ENCODE results near the gene DELE1.

DELE1 gene

GRCh38 chr5:141879941-141880738 is 43.5 kb upstream of the DELE1 start:
- no peak overlapping the region for H3K4me3 ChIP-seq (ENCODE audit: low read depth, low read length)
- DNase-seq (ENCODE audit: low read depth), result no peak
- no peak for TF ChIP-seq CTCF (IDR thresholded peaks at IDR 0.05; ENCODE audit: low read depth, low read length)
- TF ChIP-seq POLR2A (IDR thresholded peaks at IDR 0.05; ENCODE audit: extremely low read depth, insufficient read length), result no peak
- TF ChIP-seq MAX (IDR thresholded peaks at IDR 0.05; ENCODE audit: low read depth, low read length), result no peak
- no peak for TF ChIP-seq MYC (IDR thresholded peaks at IDR 0.05; ENCODE audit: low read depth, low read length)

- no peak overlapping the region for H3K4me3 ChIP-seq (ENCODE audit: low read depth, low read length)
- DNase-seq (ENCODE audit: low read depth), result no peak
- TF ChIP-seq CTCF (IDR thresholded peaks at IDR 0.05; ENCODE audit: low read depth, low read length) (no peak), MAX (IDR thresholded peaks at IDR 0.05; ENCODE audit: low read depth, low read length) (no peak), POLR2A (IDR thresholded peaks at IDR 0.05; ENCODE audit: extremely low read depth, insufficient read length) (no peak), MYC (IDR thresholded peaks at IDR 0.05; ENCODE audit: low read depth, low read length) (no peak)
These were observed 42.5 kb upstream of the DELE1 start for GRCh38 chr5:141880961-141881801.

- no peak for DNase-seq (ENCODE audit: low read depth)
- no peak overlapping the region for H3K4me3 ChIP-seq (ENCODE audit: low read depth, low read length)
- no peak for TF ChIP-seq CTCF (IDR thresholded peaks at IDR 0.05; ENCODE audit: low read depth, low read length)
- no peak for TF ChIP-seq MAX (IDR thresholded peaks at IDR 0.05; ENCODE audit: low read depth, low read length)
- TF ChIP-seq POLR2A (IDR thresholded peaks at IDR 0.05; ENCODE audit: extremely low read depth, insufficient read length), result no peak
- TF ChIP-seq MYC (IDR thresholded peaks at IDR 0.05; ENCODE audit: low read depth, low read length), result no peak
These were observed 41.8 kb upstream of the DELE1 start for GRCh38 chr5:141881886-141882285.

GRCh38 chr5:141882594-141883183 is 41.0 kb upstream of the DELE1 start:
- H3K4me3 ChIP-seq (ENCODE audit: low read depth, low read length), result no peak overlapping the region
- no peak for TF ChIP-seq CTCF (IDR thresholded peaks at IDR 0.05; ENCODE audit: low read depth, low read length)
- DNase-seq (ENCODE audit: low read depth), result no peak

- H3K4me3 ChIP-seq (ENCODE audit: low read depth, low read length), result no peak overlapping the region
- no peak for DNase-seq (ENCODE audit: low read depth)
- TF ChIP-seq CTCF (IDR thresholded peaks at IDR 0.05; ENCODE audit: low read depth, low read length) (no peak), MAX (IDR thresholded peaks at IDR 0.05; ENCODE audit: low read depth, low read length) (no peak), MYC (IDR thresholded peaks at IDR 0.05; ENCODE audit: low read depth, low read length) (no peak), POLR2A (IDR thresholded peaks at IDR 0.05; ENCODE audit: extremely low read depth, insufficient read length) (no peak)
These were observed 40.3 kb upstream of the DELE1 start for GRCh38 chr5:141883184-141883891.

All from NB4 (cell line).